NCI-H187 treated with DMSO at 0.1 percent for 48 hours (cell line): ENCODE data around the gene ATP5PO.
"Not testable (repeated sequence)": the region's sequence is repeated elsewhere in the genome, so short reads cannot be mapped to it uniquely, and the experiment has no call there.

Source experiments
- DNase-seq: peaks from one replicate; lab custom pipeline; 2025; lab: John Stamatoyannopoulos, UW

Gene ATP5PO

DNA sequence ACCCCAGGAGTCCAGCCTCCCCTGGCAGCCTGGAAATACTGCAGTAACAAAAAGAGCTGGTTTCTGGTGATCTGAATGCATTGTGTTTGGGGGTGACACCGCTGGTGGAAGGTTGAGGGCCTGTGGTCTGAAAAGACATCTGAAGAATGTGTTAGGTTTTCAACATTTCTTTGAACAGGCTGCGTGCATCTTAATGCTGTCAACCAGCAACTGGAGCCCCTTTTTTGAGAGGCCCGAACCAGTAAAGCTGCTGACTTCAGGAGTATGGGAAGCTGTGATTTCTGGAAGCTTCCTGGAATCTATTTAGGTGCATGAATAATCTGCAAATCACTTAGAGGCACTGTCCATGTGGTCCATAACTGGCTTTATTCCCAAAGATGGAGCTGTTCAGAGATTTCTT is 17.0 kb downstream of the ATP5PO start:
- no peak for DNase-seq

DNA sequence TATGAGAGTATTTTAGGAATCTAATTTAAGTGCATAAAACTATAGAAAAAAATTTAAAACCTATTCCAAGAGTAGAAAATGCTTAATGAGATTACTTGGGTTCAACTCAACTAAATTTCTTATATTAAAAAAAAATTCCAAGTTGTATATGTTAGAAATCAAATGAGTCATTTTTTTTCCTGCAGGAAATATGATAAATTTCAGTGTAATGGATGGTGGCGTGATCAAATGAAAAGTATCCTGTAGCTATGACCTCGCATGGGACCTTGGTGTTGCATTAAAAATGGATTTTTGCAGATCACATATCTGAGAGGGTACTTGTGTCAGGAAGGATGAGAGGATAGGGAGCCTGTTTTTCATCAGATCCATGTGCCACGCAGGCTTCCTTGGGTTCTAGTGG is 17.9 kb downstream of the ATP5PO start:
- no peak for DNase-seq

DNA sequence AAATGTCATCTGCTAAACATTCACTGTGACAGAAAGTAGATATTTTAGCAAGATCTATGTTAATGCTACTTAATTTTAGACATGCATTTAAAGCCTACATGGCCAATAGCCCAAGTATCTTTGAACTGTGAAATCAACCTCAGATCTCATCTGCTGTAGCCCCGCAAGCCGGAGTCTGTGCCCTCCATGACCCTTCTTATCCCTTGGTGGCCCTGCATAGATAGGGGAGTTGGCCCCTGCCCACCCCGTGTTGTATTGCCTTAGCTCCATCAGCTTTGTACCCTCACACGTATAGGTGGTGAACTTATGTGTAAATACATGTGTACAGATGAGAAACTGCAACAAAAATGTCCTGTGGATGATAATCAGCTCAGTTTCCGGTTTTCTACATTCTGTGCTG is 18.5 kb downstream of the ATP5PO start:
- no peak for DNase-seq

DNA sequence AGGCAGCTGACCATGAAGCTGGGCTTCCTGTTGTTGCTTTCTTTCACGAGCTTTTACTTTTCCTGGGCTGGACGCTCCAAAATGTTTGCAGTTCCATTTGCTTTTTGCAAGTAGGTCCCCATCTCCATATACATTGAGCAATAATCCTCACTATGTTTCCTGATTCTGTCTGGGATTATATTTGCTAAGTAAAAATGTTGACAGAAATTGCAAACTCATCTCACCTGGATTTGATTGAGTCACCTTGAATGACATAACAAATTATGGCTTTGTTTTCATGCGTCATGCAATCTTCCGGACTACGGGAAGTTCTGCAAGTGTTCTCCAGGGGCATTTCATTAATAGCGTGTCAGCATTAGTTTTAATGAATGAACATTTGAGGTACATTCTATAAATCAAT is 18.9 kb downstream of the ATP5PO start:
- no peak for DNase-seq

DNA sequence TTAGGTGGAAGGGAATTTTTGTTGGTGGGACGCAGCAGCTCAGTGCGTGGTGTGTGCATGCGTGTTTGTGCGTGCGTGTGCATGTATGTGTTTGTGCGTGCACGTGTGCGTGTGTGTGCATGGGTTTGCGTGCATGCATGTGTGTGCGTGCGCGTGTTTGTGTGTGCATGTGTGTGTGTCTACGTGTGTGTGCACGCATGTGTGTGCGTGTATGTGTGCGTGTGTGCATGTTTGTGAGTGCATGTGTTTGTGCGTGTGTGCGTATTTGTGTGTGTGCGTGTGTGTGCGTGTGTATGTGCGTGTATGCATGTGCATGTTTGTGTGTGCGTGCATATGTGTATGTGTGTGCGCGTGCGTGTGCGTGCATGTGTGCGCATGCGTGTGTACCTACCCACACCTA is 20.2 kb downstream of the ATP5PO start:
- DNase-seq, result no peak

DNA sequence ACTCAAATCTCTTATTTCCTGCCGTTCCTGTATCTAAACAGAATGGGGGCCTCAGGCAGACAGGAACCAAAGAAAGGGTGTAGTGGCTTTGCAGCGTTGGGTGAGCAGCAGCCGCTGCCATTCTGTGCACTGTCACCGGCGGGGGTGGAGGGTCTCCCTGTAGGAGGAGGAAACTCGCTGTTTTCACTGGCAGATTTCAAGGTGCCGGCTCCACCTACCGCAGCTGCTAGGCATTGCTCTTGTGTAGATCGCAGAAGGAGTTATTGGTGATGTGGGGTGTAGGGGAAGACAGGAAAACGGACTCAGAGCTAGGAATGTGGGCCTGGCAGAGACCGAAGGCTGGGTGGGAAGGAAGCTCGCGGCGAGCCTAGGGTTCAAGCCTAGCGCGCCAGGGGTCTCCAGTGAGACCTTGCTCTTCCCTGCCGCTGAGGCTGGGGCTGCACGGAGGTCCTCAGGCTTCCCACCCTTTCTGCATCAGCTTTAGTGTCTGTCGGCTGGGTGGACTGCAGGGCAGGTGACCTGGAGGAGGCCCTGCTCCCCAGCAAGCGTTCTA is 20.8 kb downstream of the ATP5PO start:
- no peak for DNase-seq

DNA sequence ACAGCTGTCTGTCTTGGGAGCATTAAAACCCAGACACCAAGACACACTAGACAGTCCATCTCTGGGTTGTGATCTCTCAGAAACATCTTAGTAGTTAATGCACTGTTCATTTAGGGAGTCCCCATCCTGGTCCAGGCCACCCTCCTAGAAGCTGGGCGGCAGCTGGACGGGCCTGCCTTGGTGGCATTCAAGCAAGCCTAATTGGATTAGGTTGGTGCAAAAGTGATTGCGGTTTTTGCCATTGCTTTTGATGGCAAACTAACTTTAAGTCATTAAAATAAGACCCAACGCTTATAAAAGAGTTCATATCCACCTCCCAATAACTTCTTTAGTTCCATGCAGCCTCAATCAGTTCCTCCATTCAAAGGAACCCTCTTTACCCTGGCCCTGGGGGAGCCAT is 21.7 kb downstream of the ATP5PO start:
- DNase-seq, result no peak

DNA sequence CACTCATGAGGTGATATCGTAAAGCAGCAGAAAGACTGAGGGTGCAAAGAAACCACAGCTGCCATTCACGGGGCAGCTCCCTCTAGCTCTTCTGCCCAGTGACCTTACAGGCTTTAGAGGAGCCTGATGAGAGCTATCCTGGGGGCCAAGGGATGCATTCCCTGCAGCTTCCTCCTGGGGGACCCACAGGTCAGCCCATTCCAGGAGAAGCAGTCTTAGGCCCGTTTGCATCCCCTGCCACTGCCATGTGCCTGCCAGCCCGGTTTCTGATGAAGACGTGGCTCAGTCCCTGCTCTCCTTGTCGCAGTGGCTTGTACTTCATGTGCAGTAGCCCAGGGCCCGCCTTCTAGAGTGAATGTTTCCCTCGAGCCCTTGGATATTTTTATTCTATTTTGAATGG is 22.8 kb downstream of the ATP5PO start:
- DNase-seq, result no peak

DNA sequence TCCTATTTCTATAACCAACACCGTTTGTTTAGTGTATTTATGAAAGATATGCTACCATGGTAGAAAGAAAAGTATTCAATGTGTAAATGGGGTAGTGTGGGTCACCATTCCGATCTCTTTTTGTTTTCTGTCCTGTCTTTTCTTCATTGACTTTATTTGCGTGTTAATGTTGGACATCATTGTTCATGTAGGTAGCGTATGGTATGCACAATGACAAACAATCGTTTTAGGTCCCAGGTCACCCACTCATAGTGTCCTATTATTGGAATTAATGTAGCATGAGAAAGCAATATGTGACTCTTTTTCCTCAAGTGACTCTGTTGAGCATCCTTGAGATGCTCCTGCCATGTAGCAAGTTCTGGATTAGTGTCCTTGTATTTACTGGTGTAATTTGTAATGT is 25.4 kb downstream of the ATP5PO start:
- no peak for DNase-seq

DNA sequence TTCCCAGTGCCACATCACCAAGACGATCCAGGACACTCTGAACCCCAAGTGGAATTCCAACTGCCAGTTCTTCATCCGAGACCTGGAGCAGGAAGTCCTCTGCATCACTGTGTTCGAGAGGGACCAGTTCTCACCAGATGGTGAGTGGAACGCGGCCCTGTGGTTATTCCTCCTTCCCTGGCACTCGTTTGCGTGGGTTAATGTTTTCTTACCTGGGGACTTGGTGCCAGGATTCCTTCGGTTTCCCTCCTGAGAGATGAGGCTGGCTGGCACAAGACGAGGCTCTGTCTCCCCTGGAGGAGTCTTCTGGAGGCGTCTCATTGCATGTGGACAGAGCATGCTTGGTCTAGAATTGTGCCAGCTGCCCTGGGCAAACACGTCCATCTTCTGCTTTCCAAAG is 29.3 kb downstream of the ATP5PO start:
- no peak for DNase-seq

DNA sequence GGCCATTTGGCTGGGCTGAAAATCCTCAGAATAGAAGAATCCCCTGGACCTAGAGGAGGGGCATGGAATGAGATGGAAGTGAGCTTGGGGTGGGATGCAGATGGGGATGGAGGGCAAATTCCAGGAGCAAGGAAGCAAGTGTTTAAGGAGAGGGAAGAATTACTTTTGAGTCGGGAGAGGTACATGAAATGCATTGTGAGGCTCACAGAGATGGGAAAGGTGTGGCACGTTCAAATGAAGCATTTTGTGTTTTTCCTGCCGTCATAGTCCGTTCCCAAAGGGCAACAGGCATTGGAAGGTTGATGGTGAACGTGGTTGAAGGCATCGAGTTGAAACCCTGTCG is 30.5 kb downstream of the ATP5PO start:
- no peak for DNase-seq

DNA sequence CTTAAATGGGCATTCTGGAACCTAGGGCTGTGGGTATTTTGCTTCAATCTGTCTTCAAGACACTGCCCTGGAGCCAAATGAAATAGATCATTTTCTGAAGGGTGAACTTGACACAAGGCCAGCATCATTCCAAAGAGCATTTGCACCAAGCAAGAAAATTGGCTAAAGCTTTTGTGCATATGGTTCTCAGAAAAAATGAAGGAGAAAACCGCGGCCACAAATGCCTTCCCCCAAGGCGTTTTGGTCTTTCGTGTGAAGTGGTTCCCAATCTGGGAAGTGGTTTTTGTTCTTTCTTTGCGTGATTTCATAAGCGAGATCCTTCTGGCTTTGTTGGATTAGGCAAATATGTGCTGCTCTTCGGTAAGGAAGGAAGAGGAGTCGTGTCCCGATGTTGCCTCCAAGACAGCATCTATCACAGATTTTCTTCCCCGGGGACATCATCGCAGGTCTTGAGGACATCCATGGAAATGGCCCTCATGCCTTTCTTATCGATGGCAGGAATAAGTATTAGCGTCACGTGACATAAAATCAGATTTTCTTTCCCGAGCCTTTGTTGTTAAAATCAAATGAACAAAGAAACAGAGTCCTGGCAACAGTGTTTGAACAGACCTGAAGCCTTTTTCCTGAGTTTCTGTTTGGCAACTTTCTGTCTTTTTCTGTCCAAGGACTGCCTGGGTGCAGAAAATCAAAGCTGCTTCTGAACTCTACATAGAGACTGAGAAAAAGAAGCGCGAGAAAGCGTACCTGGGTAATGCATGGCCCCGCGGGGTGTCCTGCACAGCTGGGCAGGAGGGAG is 31.0 kb downstream of the ATP5PO start:
- DNase-seq, result no peak

DNA sequence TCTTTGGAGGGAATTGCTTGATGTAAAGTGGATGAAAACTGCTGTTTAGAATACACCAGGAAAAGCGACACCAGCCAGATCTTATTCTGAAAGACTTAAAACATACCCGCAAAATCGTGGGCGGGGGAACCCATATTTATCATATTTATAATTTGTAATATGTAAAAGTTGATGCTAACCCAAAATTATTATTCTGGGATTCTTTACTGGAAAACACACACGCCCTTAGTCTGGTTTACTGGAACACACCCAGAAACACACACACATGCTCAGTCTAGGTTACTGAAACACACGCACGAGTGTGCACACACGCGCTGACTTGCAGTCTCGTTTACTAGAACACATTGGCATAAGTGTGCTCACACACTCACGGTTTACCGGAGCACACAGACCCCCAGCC is 32.5 kb downstream of the ATP5PO start:
- no peak for DNase-seq

DNA sequence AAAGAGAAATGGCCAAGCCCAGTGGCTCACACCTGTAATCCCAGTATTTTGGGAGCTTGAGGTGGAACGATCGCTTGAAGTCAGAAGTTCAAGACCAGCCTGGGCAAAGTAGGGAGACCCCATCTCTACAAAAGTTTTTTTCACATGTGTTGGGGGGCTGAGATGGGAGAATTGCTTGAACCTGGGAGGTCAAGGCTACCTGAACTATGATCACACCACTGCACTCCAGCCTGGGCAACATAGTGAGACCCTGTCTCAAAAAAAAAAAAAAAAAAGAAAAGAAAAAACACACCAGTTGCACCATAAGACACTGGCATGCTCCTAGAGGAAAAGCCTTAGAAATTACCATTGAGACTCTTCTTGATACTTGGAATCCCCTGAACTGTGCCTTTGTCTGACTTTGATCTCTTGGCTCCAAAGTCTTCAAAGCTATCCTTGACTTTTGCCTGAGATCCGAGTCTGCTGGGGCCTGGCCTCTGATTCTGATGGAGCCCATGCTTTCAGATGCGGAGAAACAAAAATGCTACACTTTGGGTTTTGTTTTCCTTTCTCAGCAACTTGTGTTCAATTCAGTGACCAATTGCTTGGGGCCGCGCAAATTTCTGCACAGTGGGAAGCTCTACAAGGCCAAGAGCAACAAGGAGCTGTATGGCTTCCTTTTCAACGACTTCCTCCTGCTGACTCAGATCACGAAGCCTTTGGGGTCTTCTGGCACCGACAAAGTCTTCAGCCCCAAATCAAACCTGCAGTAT is 33.7 kb downstream of the ATP5PO start:
- DNase-seq, result no peak

DNA sequence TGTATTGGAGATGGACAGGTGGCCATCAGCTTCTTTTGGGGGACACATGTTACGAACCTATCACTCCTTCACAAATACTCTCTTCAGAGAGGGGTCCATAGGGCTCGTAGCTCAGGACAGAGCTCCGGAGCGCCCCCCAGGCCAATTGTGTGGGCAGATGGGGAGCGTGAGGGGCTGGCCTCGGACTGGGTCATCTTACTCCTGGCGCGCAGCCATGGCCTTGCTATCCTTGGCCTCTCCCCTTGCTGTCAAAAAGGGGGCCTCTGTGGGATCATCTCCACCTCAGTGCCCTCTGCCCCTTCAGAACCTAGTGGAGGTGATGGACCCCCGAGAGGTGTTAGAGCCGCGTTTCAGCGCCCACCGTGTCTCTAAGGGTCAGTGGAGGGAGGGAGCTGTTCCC is 35.0 kb downstream of the ATP5PO start:
- no peak for DNase-seq

DNA sequence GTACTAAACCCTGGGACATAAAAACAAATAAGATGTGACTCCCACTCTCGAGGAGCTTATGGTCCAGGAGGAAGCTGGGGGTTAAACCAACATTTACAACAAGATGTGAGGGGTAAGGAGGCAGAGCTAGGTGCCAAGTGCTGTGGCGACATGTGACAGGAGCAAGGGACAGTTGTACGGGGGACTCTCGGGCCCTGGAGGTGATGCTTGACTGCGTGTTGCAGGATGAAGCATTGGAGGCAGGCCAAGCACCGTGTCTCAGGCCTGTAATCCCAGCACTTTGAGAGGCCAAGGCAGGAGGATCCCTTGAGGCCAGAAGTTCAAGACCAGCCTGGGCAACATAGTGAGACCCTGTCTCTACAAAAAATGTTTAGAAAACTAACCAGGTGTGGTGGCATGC is 36.8 kb downstream of the ATP5PO start:
- no peak for DNase-seq

DNA sequence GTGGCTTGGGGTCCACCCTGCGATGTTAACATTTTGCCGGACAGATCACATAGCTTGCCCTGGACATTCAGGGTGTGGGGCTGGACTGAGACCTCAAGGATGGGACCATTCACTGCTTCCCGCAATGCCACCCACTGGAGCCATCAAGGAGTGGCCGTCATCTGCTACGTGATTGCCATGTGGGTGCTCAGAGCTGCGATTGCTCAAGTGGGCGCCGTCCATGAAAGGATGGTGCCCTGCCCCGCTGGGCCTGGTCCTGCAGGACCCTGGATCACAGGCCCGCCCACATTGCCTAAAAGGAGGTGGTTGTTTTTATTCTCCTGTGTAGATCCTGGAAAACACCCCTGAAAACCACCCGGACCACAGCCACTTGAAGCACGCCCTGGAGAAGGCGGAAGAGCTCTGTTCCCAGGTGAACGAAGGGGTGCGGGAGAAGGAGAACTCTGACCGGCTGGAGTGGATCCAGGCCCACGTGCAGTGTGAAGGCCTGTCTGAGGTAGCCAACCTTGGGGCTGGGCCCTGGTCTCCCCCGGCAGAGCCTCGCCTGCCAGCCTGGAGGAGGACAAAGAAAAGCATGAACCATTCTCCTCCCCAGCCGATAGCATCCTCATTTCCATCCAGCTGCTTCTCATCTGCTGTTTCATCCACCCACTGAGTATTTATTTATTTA is 40.4 kb downstream of the ATP5PO start:
- no peak for DNase-seq

DNA sequence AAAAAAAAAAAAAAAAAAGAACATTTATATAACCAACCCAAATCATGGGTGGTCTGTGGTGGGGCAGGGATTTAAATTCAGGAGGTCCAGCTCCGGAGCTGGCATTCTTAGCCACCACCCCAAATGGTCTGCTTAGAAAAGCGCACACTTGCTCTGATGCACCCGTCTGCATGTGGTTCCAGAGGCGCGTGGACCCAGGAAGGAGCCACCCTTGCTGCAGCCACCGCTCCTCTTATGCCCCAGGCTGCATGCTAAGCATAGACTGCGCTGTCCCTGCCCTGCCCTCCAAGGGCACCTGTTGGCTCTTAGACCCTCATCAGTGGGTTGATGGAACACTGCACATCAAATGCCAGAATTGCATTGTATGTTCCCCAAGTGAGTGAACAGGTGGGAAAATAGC is 41.4 kb downstream of the ATP5PO start:
- DNase-seq, result no peak

DNA sequence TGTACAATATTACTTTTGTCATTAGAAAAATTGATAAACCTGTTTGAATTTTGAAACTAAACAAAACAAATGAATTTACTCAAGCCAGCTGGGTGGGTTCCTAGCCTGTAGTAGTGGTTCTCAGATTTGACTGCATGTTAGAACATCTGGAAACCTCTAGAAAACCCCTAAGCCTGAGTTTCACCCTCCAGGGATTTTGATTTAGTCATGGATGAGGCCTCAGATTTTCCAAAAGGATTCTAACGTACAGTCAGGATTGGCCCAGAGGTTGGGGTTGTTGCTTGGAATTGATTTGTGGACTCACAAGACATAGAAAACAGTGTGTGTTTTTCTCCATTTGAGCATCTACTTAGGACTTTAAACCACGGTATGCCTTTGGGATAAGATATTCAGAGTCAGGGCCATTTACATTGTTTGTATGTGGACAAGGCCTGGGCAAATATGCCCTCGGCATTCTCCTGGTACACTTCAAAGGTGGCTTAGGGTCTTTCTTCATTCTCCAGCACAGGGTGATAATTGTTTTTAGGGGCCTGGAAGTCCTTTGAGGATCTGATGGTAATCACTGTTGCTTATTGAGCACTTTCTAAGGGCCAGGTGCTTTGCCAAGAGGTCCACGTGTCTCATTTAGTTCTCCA is 42.6 kb downstream of the ATP5PO start:
- DNase-seq, result no peak

DNA sequence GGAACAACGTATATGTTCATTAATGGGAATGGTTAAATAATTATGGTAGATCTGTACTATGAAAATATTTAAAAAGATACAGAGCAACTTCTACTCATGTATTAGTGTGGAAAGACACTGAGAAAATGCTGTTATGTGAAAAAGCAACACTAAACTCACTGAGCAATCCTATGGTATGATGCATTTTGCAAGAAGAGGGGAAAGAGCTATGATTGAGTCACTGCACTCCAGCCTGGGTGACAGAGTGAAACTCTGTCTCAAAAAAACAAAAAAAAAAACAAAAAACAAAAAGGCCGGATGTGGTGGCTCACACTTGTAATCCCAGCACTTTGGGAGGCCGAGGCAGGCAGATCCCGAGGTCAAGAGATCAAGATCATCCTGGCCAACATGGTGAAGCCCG is 44.4 kb downstream of the ATP5PO start:
- no peak for DNase-seq

DNA sequence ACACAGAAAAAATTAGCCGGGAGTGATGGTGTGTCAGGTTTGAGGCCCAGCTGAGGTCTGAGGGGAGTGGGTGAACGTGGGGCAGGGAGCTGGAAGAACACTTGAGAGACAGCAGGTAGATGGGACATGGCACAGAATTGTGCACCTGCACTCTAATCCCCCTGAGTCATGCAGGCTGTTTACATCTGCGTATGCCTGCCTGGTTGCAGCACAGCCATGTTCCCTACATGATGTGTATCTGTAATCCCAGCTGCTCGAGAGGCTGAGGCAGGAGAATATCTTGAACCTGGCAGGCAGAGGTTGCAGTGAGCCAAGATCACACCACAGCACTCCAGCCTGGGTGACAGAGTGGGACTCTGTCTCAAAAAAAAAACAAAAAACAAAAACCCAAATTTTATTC is 44.8 kb downstream of the ATP5PO start:
- no peak for DNase-seq

DNA sequence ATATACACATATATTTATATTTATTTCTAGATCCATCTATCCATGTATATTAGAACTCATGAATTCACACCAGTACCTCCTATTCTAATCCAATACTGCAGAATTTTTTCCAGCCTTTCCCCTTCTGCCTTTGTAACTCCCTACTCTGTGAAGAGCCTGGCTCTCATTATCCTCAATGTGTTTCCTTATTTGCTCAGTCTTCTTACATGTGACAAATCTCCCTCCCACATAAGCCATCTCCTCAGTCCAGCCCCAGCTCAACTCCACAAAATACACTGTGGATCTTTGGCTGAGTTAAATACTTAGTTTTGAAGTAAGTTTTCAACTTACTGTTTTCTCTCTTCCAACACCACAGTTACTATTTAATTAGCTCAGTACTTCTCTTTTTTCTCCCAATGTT is 45.7 kb downstream of the ATP5PO start:
- DNase-seq, result no peak

DNA sequence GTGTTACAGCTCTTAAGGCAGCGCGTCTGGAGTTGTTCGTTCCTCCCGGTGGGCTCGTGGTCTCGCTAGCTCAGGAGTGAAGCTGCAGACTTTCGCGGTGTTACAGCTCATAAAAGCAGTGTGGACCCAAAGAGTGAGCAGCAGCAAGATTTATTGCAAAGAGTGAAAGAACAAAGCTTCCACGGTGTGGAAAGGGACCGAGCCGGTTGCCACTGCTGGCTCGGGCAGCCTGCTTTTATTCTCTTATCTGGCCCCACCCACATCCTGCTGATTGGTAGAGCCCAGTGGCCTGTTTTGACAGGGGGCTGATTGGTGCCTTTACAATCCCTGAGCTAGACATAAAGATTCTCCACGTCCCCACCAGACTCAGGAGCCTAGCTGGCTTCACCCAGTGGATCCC is 47.7 kb downstream of the ATP5PO start:
- not testable (repeated sequence) for DNase-seq
